ENCODE measurements around the gene APLNR. TPM values are rescaled to one million over a fixed set of nuclear protein-coding genes. Genes with fewer than 3 reads are reported as not detected.

The APLNR gene
- total RNA-seq, 2 experiments from 2014 or later: not detected

GRCh38 chr11:57260937-57261783, 24.1 kb upstream of the APLNR start:
- BruUV-seq (replicated peaks): no TSS peak
- no peaks in the 10 kb centered on the region for H3K79me2 ChIP-seq (ENCODE audit: insufficient read depth, low read depth, low read length)
- H3K4me2 ChIP-seq (ENCODE audit: low read length): no peak overlapping the region
- intact Hi-C loops (cut with micrococcal nuclease; ENCODE audit: unreplicated experiment): no loop called here
- ChIA-PET POLR2A (interaction anchor here (1.1 kb wide), 1 partner anchor 19 kb away, joined by 3 read pairs; no protein-coding TSS in a partner anchor), CTCF (ENCODE audit: unreplicated experiment) (no interaction called here)
- TF ChIP-seq EZH2phosphoT487 (IDR thresholded peaks at IDR 0.05; ENCODE audit: borderline replicate concordance, low read depth, low read length): no peak
- TF ChIP-seq, protein P1, sequence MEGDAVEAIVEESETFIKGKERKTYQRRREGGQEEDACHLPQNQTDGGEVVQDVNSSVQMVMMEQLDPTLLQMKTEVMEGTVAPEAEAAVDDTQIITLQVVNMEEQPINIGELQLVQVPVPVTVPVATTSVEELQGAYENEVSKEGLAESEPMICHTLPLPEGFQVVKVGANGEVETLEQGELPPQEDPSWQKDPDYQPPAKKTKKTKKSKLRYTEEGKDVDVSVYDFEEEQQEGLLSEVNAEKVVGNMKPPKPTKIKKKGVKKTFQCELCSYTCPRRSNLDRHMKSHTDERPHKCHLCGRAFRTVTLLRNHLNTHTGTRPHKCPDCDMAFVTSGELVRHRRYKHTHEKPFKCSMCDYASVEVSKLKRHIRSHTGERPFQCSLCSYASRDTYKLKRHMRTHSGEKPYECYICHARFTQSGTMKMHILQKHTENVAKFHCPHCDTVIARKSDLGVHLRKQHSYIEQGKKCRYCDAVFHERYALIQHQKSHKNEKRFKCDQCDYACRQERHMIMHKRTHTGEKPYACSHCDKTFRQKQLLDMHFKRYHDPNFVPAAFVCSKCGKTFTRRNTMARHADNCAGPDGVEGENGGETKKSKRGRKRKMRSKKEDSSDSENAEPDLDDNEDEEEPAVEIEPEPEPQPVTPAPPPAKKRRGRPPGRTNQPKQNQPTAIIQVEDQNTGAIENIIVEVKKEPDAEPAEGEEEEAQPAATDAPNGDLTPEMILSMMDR (conservative IDR thresholded peaks at IDR 0.05; ENCODE audit: low read length): no peak
- no peaks in the 10 kb centered on the region for H3K4me1 ChIP-seq (ENCODE audit: insufficient read depth, low read length, poor library complexity, severe bottlenecking)
- no peak overlapping the region for H3K4me3 ChIP-seq (ENCODE audit: low read depth, low read length, poor library complexity, severe bottlenecking)
- no peak for DNase-seq (ENCODE audit: low spot score)
- H2AFZ ChIP-seq (ENCODE audit: low read length): no peak overlapping the region
- no peaks in the 10 kb centered on the region for H4K20me1 ChIP-seq (ENCODE audit: insufficient read depth, low read length)
- no peaks in the 10 kb centered on the region for H3K36me3 ChIP-seq (ENCODE audit: insufficient read depth, low read length)
- no peaks in the 10 kb centered on the region for H3K9me2 ChIP-seq (ENCODE audit: insufficient read depth, low read length)
- no peak overlapping the region for H3K27ac ChIP-seq (ENCODE audit: low read depth, low read length, poor library complexity, severe bottlenecking)
- 0 out of 2 replicates have a peak, but pooled peaks cover 5% of the 10 kb centered on the region for H3K9me3 ChIP-seq (ENCODE audit: low read length)

- Histone ChIP-seq H3K9me3 (ENCODE audit: low read length) (no peaks in the 10 kb centered on the region), H3K79me2 (ENCODE audit: insufficient read depth, low read depth, low read length) (no peaks in the 10 kb centered on the region), H3K4me1 (ENCODE audit: insufficient read depth, low read length, poor library complexity, severe bottlenecking) (no peaks in the 10 kb centered on the region), H3K36me3 (ENCODE audit: insufficient read depth, low read length) (no peaks in the 10 kb centered on the region), H3K27ac (ENCODE audit: low read depth, low read length, poor library complexity, severe bottlenecking) (no peak overlapping the region), H4K20me1 (ENCODE audit: insufficient read depth, low read length) (no peaks in the 10 kb centered on the region), H3K4me2 (ENCODE audit: low read length) (no peak overlapping the region), H2AFZ (ENCODE audit: low read length) (no peak overlapping the region), H3K4me3 (ENCODE audit: low read depth, low read length, poor library complexity, severe bottlenecking) (no peak overlapping the region), H3K9me2 (ENCODE audit: insufficient read depth, low read length) (no peaks in the 10 kb centered on the region)
- intact Hi-C loops (cut with micrococcal nuclease; ENCODE audit: unreplicated experiment): no loop called here
- no TSS peak for BruUV-seq (replicated peaks)
- DNase-seq (ENCODE audit: low spot score): no peak
- TF ChIP-seq EZH2phosphoT487 (IDR thresholded peaks at IDR 0.05; ENCODE audit: borderline replicate concordance, low read depth, low read length): no peak
- TF ChIP-seq, protein P1 (conservative IDR thresholded peaks at IDR 0.05; ENCODE audit: low read length): no peak
- CTCF ChIA-PET (ENCODE audit: unreplicated experiment): no interaction called here
- POLR2A ChIA-PET: interaction anchor here (0.5 kb wide), 1 partner anchor 565 kb away, joined by 4 read pairs; no protein-coding TSS in a partner anchor
Observed at GRCh38 chr11:57256119-57256518, 19.1 kb upstream of the APLNR start.

DNA sequence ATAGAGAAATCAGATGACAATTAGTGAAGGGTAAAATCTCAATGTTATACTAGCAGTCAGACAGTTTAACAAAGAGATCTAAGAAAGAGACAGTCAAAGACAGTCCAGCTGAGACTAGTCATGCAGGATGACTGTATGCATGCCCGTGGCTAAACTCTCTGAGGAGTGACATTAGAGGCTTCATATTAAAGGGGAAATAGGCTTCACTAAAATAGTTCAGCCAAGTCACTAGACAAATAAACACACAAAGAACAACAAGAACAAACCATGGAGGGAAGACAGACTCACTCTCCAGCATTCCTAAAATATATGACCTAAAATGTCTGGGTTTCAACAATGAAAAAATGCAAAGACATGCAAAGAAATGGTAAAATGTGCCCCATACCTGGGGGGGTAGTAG, 18.6 kb upstream of the APLNR start:
- no peaks in the 10 kb centered on the region for H4K20me1 ChIP-seq (ENCODE audit: insufficient read depth, low read length)
- CTCF ChIA-PET (ENCODE audit: unreplicated experiment): no interaction called here
- no TSS peak for BruUV-seq (replicated peaks)

More for the DNA sequence above, 18.6 kb upstream of the APLNR start:
- Histone ChIP-seq H3K27ac (ENCODE audit: low read depth, low read length, poor library complexity, severe bottlenecking) (no peak overlapping the region), H3K9me2 (ENCODE audit: insufficient read depth, low read length) (no peaks in the 10 kb centered on the region), H3K79me2 (ENCODE audit: insufficient read depth, low read depth, low read length) (no peaks in the 10 kb centered on the region), H2AFZ (ENCODE audit: low read length) (no peak overlapping the region), H3K9me3 (ENCODE audit: low read length) (no peaks in the 10 kb centered on the region), H3K4me2 (ENCODE audit: low read length) (no peak overlapping the region), H3K36me3 (ENCODE audit: insufficient read depth, low read length) (no peaks in the 10 kb centered on the region), H3K4me1 (ENCODE audit: insufficient read depth, low read length, poor library complexity, severe bottlenecking) (no peaks in the 10 kb centered on the region), H3K4me3 (ENCODE audit: low read depth, low read length, poor library complexity, severe bottlenecking) (no peak overlapping the region)
- TF ChIP-seq, protein P1 (conservative IDR thresholded peaks at IDR 0.05; ENCODE audit: low read length): no peak
- TF ChIP-seq EZH2phosphoT487 (IDR thresholded peaks at IDR 0.05; ENCODE audit: borderline replicate concordance, low read depth, low read length): no peak
- intact Hi-C loops (cut with micrococcal nuclease; ENCODE audit: unreplicated experiment): no loop called here
- POLR2A ChIA-PET: interaction anchor here (0.5 kb wide), 1 partner anchor 564 kb away, joined by 4 read pairs; no protein-coding TSS in a partner anchor
- DNase-seq (ENCODE audit: low spot score): no peak
